Muscle layer of colon (tissue), 2 donors: ENCODE measurements around the gene ADPGK.
"Not testable (repeated sequence)": the region's sequence is repeated elsewhere in the genome, so short reads cannot be mapped to it uniquely, and the experiment has no call there.

Source experiments
- H3K27ac ChIP-seq: one replicate; pipeline ENCODE4 v1.7.0; 2013; ENCODE audit warnings: low read depth, mild to moderate bottlenecking, low read length, moderate library complexity
- H3K27me3 ChIP-seq, 2 donors: one replicate each; pipeline ENCODE4 v1.7.0; 2013; ENCODE audit warnings: low read length in 2 of 2, mild to moderate bottlenecking in 2 of 2; ENCODE audit not compliant: insufficient read depth in 2 of 2, control insufficient read depth in 1 of 2
- H3K36me3 ChIP-seq: one replicate; pipeline ENCODE4 v1.7.0; 2013; ENCODE audit warnings: mild to moderate bottlenecking, low read length; ENCODE audit not compliant: insufficient read depth
- H3K4me1 ChIP-seq: one replicate; pipeline ENCODE4 v1.7.0; 2013; ENCODE audit warnings: mild to moderate bottlenecking, low read length; ENCODE audit not compliant: insufficient read depth
- H3K4me3 ChIP-seq, 2 donors: one replicate each; pipeline ENCODE4 v1.7.0; 2013; ENCODE audit warnings: low read length in 2 of 2, low read depth in 1 of 2, mild to moderate bottlenecking in 1 of 2, moderate library complexity in 1 of 2
- H3K9ac ChIP-seq: one replicate; pipeline ENCODE4 v1.7.0; 2013; ENCODE audit warnings: low read length
- H3K9me3 ChIP-seq: one replicate; pipeline ENCODE4 v1.7.0; 2013; ENCODE audit warnings: mild to moderate bottlenecking, low read length
- donor health status: abdominal sarcoma.
- donor health status: Adenocarcinoma of cecum.

ADPGK gene

DNA sequence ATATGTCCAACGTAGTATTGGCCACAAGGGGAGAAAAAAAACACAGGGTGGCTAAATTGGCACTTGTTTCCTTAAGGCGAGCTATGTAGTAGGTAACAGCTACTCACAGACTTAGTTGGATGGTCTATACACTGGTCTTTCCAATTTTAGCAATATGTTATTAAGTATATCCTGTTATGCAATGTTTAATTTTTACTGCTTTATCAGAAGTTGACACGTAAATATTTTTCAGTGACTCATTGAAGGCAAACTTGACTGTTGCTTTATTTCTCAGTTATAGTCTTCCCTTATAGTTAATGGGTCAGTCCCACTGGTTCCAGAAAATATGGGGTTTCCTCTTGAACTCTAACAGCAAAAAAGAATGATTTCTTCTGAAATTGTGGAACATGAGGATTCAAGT is 46.5 kb downstream of the ADPGK start:
- Histone ChIP-seq H3K4me3 (no peak overlapping the region), H3K4me1 (no peaks in the 10 kb centered on the region), H3K9ac (no peak overlapping the region), H3K27me3 (no peaks in the 10 kb centered on the region), H3K27ac (no peak overlapping the region), H3K9me3 (no peaks in the 10 kb centered on the region), H3K36me3 (peaks cover 56% of the 10 kb centered on the region)

DNA sequence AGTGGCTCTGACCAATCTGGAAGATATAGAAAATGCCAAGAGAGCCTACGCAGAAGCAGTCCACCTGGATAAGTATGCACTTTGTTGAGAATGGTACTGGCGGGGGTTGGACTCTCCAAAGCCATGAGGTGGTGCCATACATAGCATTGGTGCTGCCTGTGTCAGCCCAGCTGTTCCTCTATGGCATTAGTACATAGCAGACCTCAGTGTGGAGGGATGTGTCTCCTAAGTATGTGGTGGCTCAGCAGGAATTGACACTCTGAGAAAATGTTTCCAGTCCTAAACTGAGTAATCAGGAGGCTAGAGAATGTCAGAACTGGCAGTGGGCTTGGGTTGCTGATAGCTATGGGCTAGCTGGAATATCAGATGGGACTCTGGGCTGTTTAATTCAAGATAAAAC is 48.4 kb downstream of the ADPGK start:
- Histone ChIP-seq H3K27me3 (no peaks in the 10 kb centered on the region), H3K36me3 (peaks cover 68% of the 10 kb centered on the region), H3K9me3 (no peaks in the 10 kb centered on the region), H3K4me1 (no peaks in the 10 kb centered on the region), H3K27ac (no peak overlapping the region), H3K9ac (no peak overlapping the region), H3K4me3 (no peak overlapping the region)

DNA sequence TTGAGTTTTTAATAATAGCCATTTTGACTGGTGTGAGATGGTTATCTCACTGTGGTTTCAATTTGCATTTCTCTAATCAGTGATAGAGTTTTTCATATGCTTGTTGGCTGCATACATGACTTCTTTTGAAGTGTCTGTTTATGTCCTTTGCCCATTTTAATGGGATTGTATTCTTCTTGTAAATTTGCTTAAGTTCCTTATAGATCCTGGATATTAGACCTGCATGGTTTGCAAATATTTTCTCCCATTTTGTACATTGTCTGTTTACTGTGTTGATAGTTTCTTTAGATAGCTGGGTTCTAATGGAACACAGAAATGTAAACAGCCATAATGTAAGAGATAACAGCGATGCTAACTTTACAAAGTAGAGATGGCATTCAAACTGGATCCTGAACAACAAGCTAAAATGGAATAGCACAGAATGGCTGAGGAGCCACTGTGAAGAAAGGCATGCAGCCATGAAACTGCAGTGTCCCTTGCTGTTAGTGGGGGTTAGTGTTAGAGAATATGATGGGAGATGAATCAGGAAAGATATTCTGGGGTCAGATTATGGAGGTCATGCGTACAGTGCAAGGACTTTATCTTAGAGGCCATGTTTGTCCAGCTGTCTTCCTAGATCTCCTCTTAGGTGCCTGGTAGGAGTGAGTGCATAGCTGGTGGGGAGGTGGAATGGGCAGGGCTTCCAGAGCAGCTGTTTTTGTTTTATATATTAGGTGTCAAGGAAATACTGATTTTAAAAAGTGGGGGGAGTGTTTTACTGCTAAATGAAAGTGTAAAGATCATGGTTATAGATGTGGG is 49.4 kb downstream of the ADPGK start:
- Histone ChIP-seq H3K36me3 (peaks cover 59% of the 10 kb centered on the region), H3K4me1 (no peaks in the 10 kb centered on the region), H3K27me3 (no peaks in the 10 kb centered on the region), H3K9ac (no peak overlapping the region), H3K9me3 (no peaks in the 10 kb centered on the region), H3K4me3 (no peak overlapping the region), H3K27ac (no peak overlapping the region)

DNA sequence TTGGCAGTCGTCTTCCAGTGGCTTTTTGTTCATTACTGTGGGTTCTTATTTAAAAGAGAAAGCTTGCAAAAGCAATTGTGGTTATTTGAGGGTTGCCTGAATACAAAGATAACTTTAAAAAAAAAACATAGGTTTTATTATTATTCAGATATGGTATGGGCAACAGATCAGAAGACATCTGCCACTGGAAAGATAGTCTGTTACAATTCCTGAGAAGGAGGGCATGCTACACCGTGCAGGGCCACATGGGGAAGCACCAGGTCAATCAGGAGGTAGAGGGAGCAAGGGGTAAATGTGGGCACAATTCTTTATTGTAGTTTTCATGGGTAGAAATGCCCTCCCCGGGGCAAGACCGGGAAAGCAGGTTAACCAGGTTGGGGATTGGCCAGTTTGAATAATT is 51.0 kb downstream of the ADPGK start:
- no peaks in the 10 kb centered on the region for H3K27me3 ChIP-seq
- H3K36me3 ChIP-seq = peaks cover 56% of the 10 kb centered on the region
- no peaks in the 10 kb centered on the region for H3K4me1 ChIP-seq

DNA sequence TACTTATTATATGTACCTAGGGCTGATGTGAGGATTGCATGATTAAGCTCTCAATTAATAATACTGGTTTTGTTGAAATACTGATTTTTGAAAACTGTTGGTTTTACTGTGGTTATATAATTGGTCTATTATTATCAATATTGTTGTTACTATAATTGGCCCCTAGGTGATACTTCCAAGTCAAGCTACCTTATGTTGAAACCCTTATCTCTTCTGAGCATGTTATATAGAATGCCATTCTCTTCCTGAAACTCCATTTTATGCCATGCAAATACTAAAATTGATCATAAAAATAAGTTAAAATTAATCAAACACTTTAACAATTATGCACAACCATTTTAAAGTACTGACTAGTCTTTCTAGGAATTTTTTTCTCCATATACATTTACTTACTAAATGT is 51.5 kb downstream of the ADPGK start:
- peaks cover 53% of the 10 kb centered on the region for H3K36me3 ChIP-seq
- no peaks in the 10 kb centered on the region for H3K27me3 ChIP-seq
- no peak overlapping the region for H3K4me3 ChIP-seq

More for the DNA sequence above, 51.0 kb downstream of the ADPGK start:
- H3K4me3 ChIP-seq = no peak overlapping the region
- no peak overlapping the region for H3K27ac ChIP-seq
- no peaks in the 10 kb centered on the region for H3K9me3 ChIP-seq
- no peak overlapping the region for H3K9ac ChIP-seq

DNA sequence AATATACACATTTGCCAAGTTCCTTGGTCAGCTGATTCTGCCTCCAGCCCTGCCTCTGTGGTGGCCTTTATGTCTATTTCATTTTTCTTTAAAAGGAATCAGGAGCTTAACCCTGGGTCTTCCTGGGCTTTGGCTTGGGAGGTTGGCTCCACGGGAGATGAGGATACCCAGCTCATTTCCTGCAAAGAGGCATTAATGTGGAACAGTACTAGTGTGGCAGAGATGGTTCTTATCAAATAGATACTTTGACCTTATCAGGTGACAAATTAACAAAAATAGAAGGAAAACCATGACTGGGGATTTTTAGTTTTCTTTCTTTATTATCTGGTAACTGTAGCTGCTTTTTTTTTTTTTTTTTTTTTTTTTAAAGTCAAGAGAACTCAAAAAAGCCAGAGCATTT is 54.7 kb downstream of the ADPGK start:
- Histone ChIP-seq H3K27me3 (no peaks in the 10 kb centered on the region), H3K4me3 (no peak overlapping the region), H3K9ac (no peak overlapping the region), H3K9me3 (no peaks in the 10 kb centered on the region), H3K4me1 (no peaks in the 10 kb centered on the region), H3K27ac (no peak overlapping the region), H3K36me3 (peaks cover 31% of the 10 kb centered on the region)

More for the DNA sequence above, 51.5 kb downstream of the ADPGK start:
- Histone ChIP-seq H3K9me3 (no peaks in the 10 kb centered on the region), H3K27ac (no peak overlapping the region), H3K4me1 (no peaks in the 10 kb centered on the region), H3K9ac (no peak overlapping the region)

DNA sequence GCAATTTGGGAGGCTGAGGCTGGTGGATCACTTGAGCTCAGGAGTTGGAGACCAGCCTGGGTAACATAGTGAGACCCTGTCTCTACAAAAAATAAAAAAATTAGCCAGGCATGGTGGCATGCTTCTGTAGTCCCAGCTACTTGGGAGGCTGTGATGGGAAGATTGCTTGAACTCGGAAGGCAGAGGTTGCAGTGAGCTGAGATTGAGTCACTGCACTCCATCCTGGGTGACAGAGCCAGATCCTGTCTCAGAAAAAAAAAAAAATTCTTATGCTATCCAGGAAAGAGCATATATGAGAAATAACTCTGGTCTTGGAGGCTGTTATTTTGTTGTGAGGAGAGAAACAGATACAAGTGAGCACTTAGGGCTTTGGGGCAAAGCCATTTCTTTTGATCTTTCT is 55.3 kb downstream of the ADPGK start:
- not testable (repeated sequence) for H3K27ac ChIP-seq, H3K27me3 ChIP-seq, H3K4me3 ChIP-seq, H3K4me1 ChIP-seq, H3K9me3 ChIP-seq, H3K9ac ChIP-seq
- H3K36me3 ChIP-seq = peaks cover 36% of the 10 kb centered on the region

DNA sequence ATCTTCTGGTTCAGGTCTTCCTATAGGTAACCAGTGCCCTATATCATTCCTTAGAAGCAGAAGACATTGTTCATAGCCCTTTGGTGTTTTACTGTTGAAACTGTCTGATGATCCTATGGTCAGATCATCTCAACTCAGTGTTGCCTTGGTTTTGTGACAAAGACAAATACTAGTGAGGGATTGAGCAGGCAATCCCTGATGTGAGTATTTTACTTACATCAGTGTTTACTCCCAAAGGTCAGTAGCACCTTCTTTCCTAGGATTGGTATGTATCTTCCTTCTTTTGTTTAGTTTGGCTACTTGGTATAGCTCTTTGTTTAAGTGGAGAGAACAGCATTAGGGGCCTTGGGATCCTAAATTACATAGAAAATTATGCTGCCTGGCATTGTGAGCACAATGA is 56.4 kb downstream of the ADPGK start:
- Histone ChIP-seq H3K27me3 (no peaks in the 10 kb centered on the region), H3K9me3 (no peaks in the 10 kb centered on the region), H3K27ac (no peak overlapping the region), H3K36me3 (peaks cover 34% of the 10 kb centered on the region), H3K4me3 (no peak overlapping the region), H3K9ac (no peak overlapping the region), H3K4me1 (no peaks in the 10 kb centered on the region)

DNA sequence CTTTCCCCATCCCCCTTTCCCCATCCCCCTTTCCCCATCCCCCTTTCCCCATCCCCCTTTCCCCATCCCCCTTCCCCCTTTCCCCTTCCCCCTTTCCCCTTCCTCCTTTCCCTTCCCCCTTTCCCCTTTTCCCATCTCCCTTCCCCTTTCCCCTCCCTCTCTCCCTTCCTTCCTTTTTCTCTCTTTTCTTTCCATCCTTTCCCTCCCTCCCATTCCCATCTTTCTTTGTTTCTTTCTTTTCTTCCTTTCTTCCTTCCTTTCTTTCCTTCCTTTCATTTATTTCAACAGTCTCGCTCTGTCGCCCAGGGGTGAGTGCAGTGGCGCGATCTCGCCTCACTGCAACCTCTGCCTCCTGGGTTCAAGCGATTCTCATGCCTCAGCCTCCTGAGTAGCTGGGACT is 57.7 kb downstream of the ADPGK start:
- H3K27me3 ChIP-seq, H3K4me1 ChIP-seq, H3K4me3 ChIP-seq, H3K9me3 ChIP-seq, H3K9ac ChIP-seq, H3K27ac ChIP-seq: not testable (repeated sequence)
- peaks cover 21% of the 10 kb centered on the region for H3K36me3 ChIP-seq

DNA sequence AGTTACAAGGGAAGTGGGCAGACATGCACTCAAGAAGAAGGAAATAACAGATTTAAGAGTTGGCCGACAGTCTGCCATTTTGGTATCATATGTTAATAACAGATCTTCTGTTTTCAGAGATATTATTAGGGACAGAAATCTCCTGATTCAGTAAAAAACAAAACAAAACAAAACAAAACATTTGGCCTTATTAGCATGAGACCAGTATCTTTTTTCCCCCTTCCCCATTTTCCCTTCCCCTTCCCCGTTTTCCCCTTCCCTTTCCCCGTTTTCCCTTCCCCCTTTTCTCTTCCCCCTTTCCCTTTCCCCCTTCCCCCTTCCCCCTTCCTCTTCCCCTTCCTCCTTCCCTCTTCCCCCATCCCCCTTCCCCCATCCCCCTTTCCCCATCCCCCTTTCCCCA is 58.1 kb downstream of the ADPGK start:
- Histone ChIP-seq H3K9me3 (no peaks in the 10 kb centered on the region), H3K27me3 (no peaks in the 10 kb centered on the region), H3K36me3 (peaks cover 21% of the 10 kb centered on the region), H3K4me1 (no peaks in the 10 kb centered on the region), H3K9ac (no peak overlapping the region), H3K4me3 (no peak overlapping the region), H3K27ac (no peak overlapping the region)

DNA sequence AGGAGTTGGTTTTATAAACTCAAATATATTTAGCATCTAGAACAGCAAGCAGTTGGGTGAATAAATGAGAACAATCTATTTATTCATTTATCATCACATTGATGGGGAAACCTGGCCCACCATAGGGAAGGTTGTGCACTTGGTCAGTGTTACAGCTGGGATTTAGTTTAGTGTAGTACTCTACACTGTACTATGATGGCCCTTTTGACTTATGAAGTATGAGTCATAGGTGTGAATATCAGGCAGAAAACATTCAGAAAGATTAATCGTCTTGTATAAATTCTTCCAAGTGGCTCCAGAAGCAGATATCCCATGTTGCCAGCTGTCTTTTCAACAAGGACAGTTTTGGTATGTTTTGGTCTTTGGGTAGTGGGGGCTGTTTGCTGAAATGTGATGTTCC is 59.5 kb downstream of the ADPGK start:
- H3K4me1 ChIP-seq = no peaks in the 10 kb centered on the region
- H3K9me3 ChIP-seq = no peaks in the 10 kb centered on the region
- H3K9ac ChIP-seq = no peak overlapping the region
- H3K4me3 ChIP-seq = no peak overlapping the region
- H3K27ac ChIP-seq = no peak overlapping the region
- H3K36me3 ChIP-seq = peaks cover 21% of the 10 kb centered on the region
- H3K27me3 ChIP-seq = no peaks in the 10 kb centered on the region

DNA sequence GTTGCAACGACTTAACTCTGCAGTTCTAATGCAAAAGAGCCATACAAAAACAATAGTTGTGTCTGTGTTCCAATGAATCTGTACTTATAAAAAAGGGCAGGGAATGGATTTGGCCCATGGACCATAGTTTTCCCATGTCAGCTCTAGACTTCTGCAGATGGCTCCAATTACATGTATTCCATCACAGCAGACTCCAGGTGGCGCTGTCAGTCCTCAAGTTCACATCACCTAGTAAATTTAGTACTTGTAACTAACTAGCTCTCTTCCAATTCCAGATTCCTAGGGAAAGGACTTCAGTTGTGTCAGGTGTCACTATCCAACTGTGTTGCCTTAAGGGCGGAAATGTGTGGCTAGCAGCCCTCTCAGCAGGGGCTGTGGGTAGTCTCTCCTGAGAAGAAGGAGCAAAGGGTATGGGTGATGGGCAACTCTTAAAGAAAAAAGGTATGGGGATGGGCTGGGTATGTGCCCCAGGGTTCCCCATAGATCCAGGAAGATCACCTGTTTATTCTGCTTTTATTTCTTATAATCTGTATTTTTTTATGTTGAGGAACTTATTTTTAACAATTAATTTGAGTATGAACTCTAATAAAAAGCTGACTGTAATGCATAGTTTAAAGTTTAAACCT is 61.4 kb downstream of the ADPGK start:
- Histone ChIP-seq H3K4me3 (no peak overlapping the region), H3K4me1 (no peaks in the 10 kb centered on the region), H3K36me3 (peaks cover 14% of the 10 kb centered on the region), H3K27me3 (no peaks in the 10 kb centered on the region), H3K9me3 (no peaks in the 10 kb centered on the region), H3K9ac (no peak overlapping the region), H3K27ac (no peak overlapping the region)
